ENCODE data around the gene SLIT2.

GRCh38 chr4:20279381-20279780, 27.7 kb downstream of the SLIT2 start:
- no peak for TF ChIP-seq CTCF (IDR thresholded peaks at IDR 0.05 in 8 of 11, conservative IDR thresholded peaks at IDR 0.05 in 3 of 11)
- TF ChIP-seq POLR2A (IDR thresholded peaks at IDR 0.05): no peak

Data from spleen (tissue), 7 donors.